ENCODE results near the gene BPTF.
"Not testable (repeated sequence)": the region's sequence is repeated elsewhere in the genome, so short reads cannot be mapped to it uniquely, and the experiment has no call there.

BPTF gene

DNA sequence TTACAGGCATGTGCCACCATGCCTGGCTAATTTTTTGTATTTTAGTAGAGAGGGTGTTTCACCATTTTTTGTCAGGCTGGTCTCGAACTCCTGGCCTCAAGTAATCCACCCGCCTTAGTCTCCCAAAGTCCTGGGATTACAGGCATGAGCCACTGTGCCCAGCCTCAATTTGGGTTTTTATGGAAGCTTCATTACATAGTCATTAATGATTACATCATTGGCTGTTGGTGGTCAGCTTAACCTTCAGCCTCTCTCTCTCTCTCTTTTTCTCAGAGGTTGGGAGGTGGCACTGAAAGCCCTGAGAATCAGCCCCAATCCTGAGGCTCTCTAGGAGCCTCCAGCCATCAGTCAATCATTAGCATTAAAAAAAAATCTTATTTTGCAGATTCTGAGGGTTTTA lies 125.6 kb downstream of the BPTF start:
- Histone ChIP-seq H3K27ac (replicated peaks; ENCODE audit: low read length) (no peak overlapping the region), H2BK12ac (ENCODE audit: low read length) (no peak overlapping the region)
- WGBS, 2 donors (ENCODE audit: extremely low coverage in 2 of 2, insufficient read length in 2 of 2, insufficient replicate concordance in 1 of 2) = no CpG with 5 or more reads among the region's 2 CpGs

DNA sequence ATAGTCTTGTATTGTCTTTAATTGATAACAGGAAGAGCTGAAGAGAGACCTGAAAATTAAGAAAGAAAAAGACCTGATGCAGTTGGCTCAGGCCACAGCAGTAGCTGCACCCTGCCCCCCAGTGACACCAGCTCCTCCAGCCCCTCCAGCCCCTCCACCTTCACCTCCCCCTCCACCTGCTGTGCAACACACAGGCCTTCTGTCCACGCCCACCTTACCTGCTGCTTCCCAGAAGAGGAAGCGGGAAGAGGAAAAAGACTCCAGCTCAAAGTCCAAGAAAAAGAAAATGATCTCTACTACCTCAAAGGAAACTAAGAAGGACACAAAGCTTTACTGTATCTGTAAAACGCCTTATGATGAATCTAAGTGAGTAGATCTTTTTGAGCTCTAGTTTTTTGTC lies 134.2 kb downstream of the BPTF start:
- no peak overlapping the region for H2BK15ac ChIP-seq (ENCODE audit: low read length)
- H3K18ac ChIP-seq (ENCODE audit: low read length) = no peak overlapping the region
- no peak overlapping the region for H4K8ac ChIP-seq (ENCODE audit: low read depth, low read length)
- H2BK12ac ChIP-seq (ENCODE audit: low read length) = no peak overlapping the region
- H3K23ac ChIP-seq (ENCODE audit: low read depth, low read length, poor library complexity) = no peak overlapping the region
- H3K4me3 ChIP-seq (ENCODE audit: low read length in 2 of 2) = no peak overlapping the region
- no peak overlapping the region for H3K4me2 ChIP-seq (ENCODE audit: insufficient read depth, low read length, poor library complexity, severe bottlenecking)
- no peak overlapping the region for H2BK5ac ChIP-seq (ENCODE audit: low read length)
- no peaks in the 10 kb centered on the region for H3K79me1 ChIP-seq (ENCODE audit: low read depth, low read length)
- H2AK5ac ChIP-seq (ENCODE audit: low read depth, low read length) = no peak overlapping the region
- H2BK120ac ChIP-seq (ENCODE audit: low read depth, low read length) = no peak overlapping the region
- no peak overlapping the region for H3K14ac ChIP-seq (ENCODE audit: low read length)
- H4K91ac ChIP-seq (ENCODE audit: low read depth, low read length, poor library complexity) = no peak overlapping the region
- H3K27ac ChIP-seq (replicated peaks; ENCODE audit: low read length) = no peak overlapping the region
- no peak overlapping the region for H3K9ac ChIP-seq (ENCODE audit: low read depth, low read length, poor library complexity)
- no peaks in the 10 kb centered on the region for H3K4me1 ChIP-seq (ENCODE audit: control insufficient read depth in 2 of 2, insufficient read depth in 1 of 2, low read depth in 1 of 2, low read length in 2 of 2)
- H3K9me3 ChIP-seq (replicated peaks in 1 of 2; ENCODE audit: control insufficient read depth in 2 of 2, insufficient read depth in 1 of 2, low read depth in 1 of 2, low read length in 2 of 2) = no peaks in the 10 kb centered on the region
- H2AFZ ChIP-seq (ENCODE audit: low read length) = no peak overlapping the region
- peaks cover 14 to 72% of the 10 kb centered on the region in 2 donors for H3K36me3 ChIP-seq (replicated peaks in 1 of 2; ENCODE audit: control insufficient read depth in 2 of 2, insufficient read depth in 2 of 2, low read length in 2 of 2)
- no peaks in the 10 kb centered on the region for H3K27me3 ChIP-seq (ENCODE audit: control insufficient read depth in 3 of 3, insufficient read depth in 3 of 3, low read depth in 1 of 3, low read length in 3 of 3)
- no CpG with 5 or more reads among the region's 3 CpGs for WGBS, 2 donors (ENCODE audit: extremely low coverage in 2 of 2, insufficient read length in 2 of 2, insufficient replicate concordance in 1 of 2)
- no peak overlapping the region for H3K4ac ChIP-seq (ENCODE audit: low read length)
- no peak for DNase-seq (ENCODE audit: low spot score)

More for the DNA sequence above, 125.6 kb downstream of the BPTF start:
- Histone ChIP-seq H3K27me3 (ENCODE audit: control insufficient read depth in 3 of 3, insufficient read depth in 3 of 3, low read depth in 1 of 3, low read length in 3 of 3) (no peaks in the 10 kb centered on the region), H4K91ac (ENCODE audit: low read depth, low read length, poor library complexity) (no peak overlapping the region), H3K79me1 (ENCODE audit: low read depth, low read length) (peaks cover 1% of the 10 kb centered on the region), H3K9ac (ENCODE audit: low read depth, low read length, poor library complexity) (no peak overlapping the region), H3K4ac (ENCODE audit: low read length) (no peak overlapping the region), H2BK5ac (ENCODE audit: low read length) (no peak overlapping the region), H2AFZ (ENCODE audit: low read length) (no peak overlapping the region), H3K4me1 (ENCODE audit: control insufficient read depth in 2 of 2, insufficient read depth in 1 of 2, low read depth in 1 of 2, low read length in 2 of 2) (no peaks in the 10 kb centered on the region), H3K9me3 (replicated peaks in 1 of 2; ENCODE audit: control insufficient read depth in 2 of 2, insufficient read depth in 1 of 2, low read depth in 1 of 2, low read length in 2 of 2) (no peaks in the 10 kb centered on the region), H3K23ac (ENCODE audit: low read depth, low read length, poor library complexity) (no peak overlapping the region), H3K4me3 (ENCODE audit: low read length in 2 of 2) (no peak overlapping the region), H3K14ac (ENCODE audit: low read length) (no peak overlapping the region), H3K4me2 (ENCODE audit: insufficient read depth, low read length, poor library complexity, severe bottlenecking) (no peak overlapping the region), H3K18ac (ENCODE audit: low read length) (no peak overlapping the region), H2AK5ac (ENCODE audit: low read depth, low read length) (no peak overlapping the region), H3K36me3 (replicated peaks in 1 of 2; ENCODE audit: control insufficient read depth in 2 of 2, insufficient read depth in 2 of 2, low read length in 2 of 2) (peaks cover 31 to 96% of the 10 kb centered on the region in 2 donors), H2BK120ac (ENCODE audit: low read depth, low read length) (no peak overlapping the region), H2BK15ac (ENCODE audit: low read length) (no peak overlapping the region), H4K8ac (ENCODE audit: low read depth, low read length) (no peak overlapping the region)
- no peak for DNase-seq (ENCODE audit: low spot score)

DNA sequence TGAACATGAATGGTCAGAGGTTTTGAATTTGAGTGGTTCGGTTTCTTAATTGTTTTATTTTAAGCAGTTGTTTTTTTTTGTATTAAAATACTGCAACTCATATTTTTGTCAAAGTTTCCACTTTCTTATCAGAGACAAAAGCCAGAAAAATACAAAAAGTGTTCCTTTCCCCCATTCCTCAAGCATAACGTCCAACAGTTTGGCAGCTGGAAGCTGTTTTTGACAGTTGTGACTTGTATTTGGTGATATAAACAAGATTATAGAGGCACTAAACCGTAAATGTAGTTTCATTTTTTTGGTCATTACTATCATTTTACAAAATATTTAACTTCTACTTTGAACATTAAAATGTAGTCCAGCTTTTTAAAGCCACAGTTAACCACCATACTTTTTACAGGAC lies 135.0 kb downstream of the BPTF start:
- peaks cover 16 to 71% of the 10 kb centered on the region in 2 donors for H3K36me3 ChIP-seq (replicated peaks in 1 of 2; ENCODE audit: control insufficient read depth in 2 of 2, insufficient read depth in 2 of 2, low read length in 2 of 2)
- not testable (repeated sequence) for H2BK15ac ChIP-seq (ENCODE audit: low read length); H3K79me1 ChIP-seq (ENCODE audit: low read depth, low read length); H3K4me2 ChIP-seq (ENCODE audit: insufficient read depth, low read length, poor library complexity, severe bottlenecking); H4K8ac ChIP-seq (ENCODE audit: low read depth, low read length); H3K9me3 ChIP-seq (replicated peaks in 1 of 2; ENCODE audit: control insufficient read depth in 2 of 2, insufficient read depth in 1 of 2, low read depth in 1 of 2, low read length in 2 of 2); H3K9ac ChIP-seq (ENCODE audit: low read depth, low read length, poor library complexity); H4K91ac ChIP-seq (ENCODE audit: low read depth, low read length, poor library complexity); H3K27ac ChIP-seq (replicated peaks; ENCODE audit: low read length); H3K23ac ChIP-seq (ENCODE audit: low read depth, low read length, poor library complexity); H3K27me3 ChIP-seq (ENCODE audit: control insufficient read depth in 3 of 3, insufficient read depth in 3 of 3, low read depth in 1 of 3, low read length in 3 of 3); H3K4ac ChIP-seq (ENCODE audit: low read length); H2AK5ac ChIP-seq (ENCODE audit: low read depth, low read length); H2AFZ ChIP-seq (ENCODE audit: low read length); H2BK12ac ChIP-seq (ENCODE audit: low read length); H3K14ac ChIP-seq (ENCODE audit: low read length); H3K4me3 ChIP-seq (ENCODE audit: low read length in 2 of 2); H2BK5ac ChIP-seq (ENCODE audit: low read length); H3K18ac ChIP-seq (ENCODE audit: low read length); H2BK120ac ChIP-seq (ENCODE audit: low read depth, low read length); H3K4me1 ChIP-seq (ENCODE audit: control insufficient read depth in 2 of 2, insufficient read depth in 1 of 2, low read depth in 1 of 2, low read length in 2 of 2); DNase-seq (ENCODE audit: low spot score)
- WGBS, 2 donors (ENCODE audit: extremely low coverage in 2 of 2, insufficient read length in 2 of 2, insufficient replicate concordance in 1 of 2) = no CpG with 5 or more reads among the region's 3 CpGs

DNA sequence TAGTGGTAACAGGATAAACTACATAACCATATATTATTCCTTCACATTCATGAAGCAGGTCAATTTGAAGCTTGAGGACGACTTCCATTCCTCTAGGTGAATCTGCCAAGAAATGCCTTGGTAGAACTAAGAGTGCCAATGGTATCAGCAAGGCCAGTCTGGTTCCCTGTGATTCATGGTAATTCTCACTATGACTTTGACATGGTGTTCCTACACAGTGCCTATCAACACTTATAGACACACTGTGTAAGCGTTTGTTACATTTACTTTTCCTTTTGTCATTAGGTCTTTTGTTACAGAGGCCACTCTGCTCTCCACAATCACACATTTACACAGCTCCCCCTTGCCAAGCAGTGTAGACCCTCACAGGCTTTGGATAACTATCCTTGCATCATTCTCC lies 136.9 kb downstream of the BPTF start:
- not testable (repeated sequence) for H2BK5ac ChIP-seq (ENCODE audit: low read length); H2AK5ac ChIP-seq (ENCODE audit: low read depth, low read length); H3K4ac ChIP-seq (ENCODE audit: low read length); H2AFZ ChIP-seq (ENCODE audit: low read length); H4K91ac ChIP-seq (ENCODE audit: low read depth, low read length, poor library complexity); H3K4me3 ChIP-seq (ENCODE audit: low read length in 2 of 2); H4K8ac ChIP-seq (ENCODE audit: low read depth, low read length); H2BK12ac ChIP-seq (ENCODE audit: low read length); H3K27ac ChIP-seq (replicated peaks; ENCODE audit: low read length); H3K4me2 ChIP-seq (ENCODE audit: insufficient read depth, low read length, poor library complexity, severe bottlenecking); H3K79me1 ChIP-seq (ENCODE audit: low read depth, low read length); H3K14ac ChIP-seq (ENCODE audit: low read length); H2BK120ac ChIP-seq (ENCODE audit: low read depth, low read length); H3K9me3 ChIP-seq (replicated peaks in 1 of 2; ENCODE audit: control insufficient read depth in 2 of 2, insufficient read depth in 1 of 2, low read depth in 1 of 2, low read length in 2 of 2); H3K23ac ChIP-seq (ENCODE audit: low read depth, low read length, poor library complexity); H3K4me1 ChIP-seq (ENCODE audit: control insufficient read depth in 2 of 2, insufficient read depth in 1 of 2, low read depth in 1 of 2, low read length in 2 of 2); DNase-seq (ENCODE audit: low spot score); H2BK15ac ChIP-seq (ENCODE audit: low read length); H3K18ac ChIP-seq (ENCODE audit: low read length); H3K9ac ChIP-seq (ENCODE audit: low read depth, low read length, poor library complexity); H3K27me3 ChIP-seq (ENCODE audit: control insufficient read depth in 3 of 3, insufficient read depth in 3 of 3, low read depth in 1 of 3, low read length in 3 of 3)
- no CpG with 5 or more reads among the region's 2 CpGs for WGBS, 2 donors (ENCODE audit: extremely low coverage in 2 of 2, insufficient read length in 2 of 2, insufficient replicate concordance in 1 of 2)
- H3K36me3 ChIP-seq (replicated peaks in 1 of 2; ENCODE audit: control insufficient read depth in 2 of 2, insufficient read depth in 2 of 2, low read length in 2 of 2) = peaks cover 22 to 79% of the 10 kb centered on the region in 2 donors

Measured in neuronal stem cell (in vitro differentiated cells).